GM12873 (cell line): ENCODE results near the gene ANKRD34A.

ENCODE experiments used
- CTCF ChIP-seq: IDR thresholded peaks from 2 replicates; pipeline ENCODE4 v1.5.1; 2012; ENCODE audit warnings: low read depth, mild to moderate bottlenecking, moderate library complexity, low read length, control low read depth; ENCODE audit not compliant: insufficient read depth; ENCODE audit errors: missing control alignments

The ANKRD34A gene

GRCh38 chr1:145999321-146000024 is 35.1 kb upstream of the ANKRD34A start:
- no peak for TF ChIP-seq CTCF

GRCh38 chr1:145997718-145998023 is 33.3 kb upstream of the ANKRD34A start:
- no peak for TF ChIP-seq CTCF

- no peak for TF ChIP-seq CTCF
These were observed 32.8 kb upstream of the ANKRD34A start for GRCh38 chr1:145997016-145997717.

- TF ChIP-seq CTCF, result no peak
These were observed 32.1 kb upstream of the ANKRD34A start, which contains the start of gene TXNIP for GRCh38 chr1:145996433-145997015. Gene TXNIP (minus strand): TSS chr1:145996579. CDS start chr1:145996266, 313 bp downstream.

GRCh38 chr1:145995964-145996432 is 31.6 kb upstream of the ANKRD34A start:
- TF ChIP-seq CTCF, result no peak

- TF ChIP-seq CTCF, result no peak
These were observed 30.9 kb upstream of the ANKRD34A start for GRCh38 chr1:145995148-145995881.
